SHP77 treated with DMSO at 0.1 percent for 48 hours (cell line): Measurements from ENCODE around the gene TCF25.
A peak's percentile ranks its signal among the peaks of the same experiment; 100 is the strongest.
"Not testable (repeated sequence)": the region's sequence is repeated elsewhere in the genome, so short reads cannot be mapped to it uniquely, and the experiment has no call there.

Experiments
- DNase-seq: peaks from one replicate; lab custom pipeline; 2025; lab: John Stamatoyannopoulos, UW

TCF25 gene, protein sequence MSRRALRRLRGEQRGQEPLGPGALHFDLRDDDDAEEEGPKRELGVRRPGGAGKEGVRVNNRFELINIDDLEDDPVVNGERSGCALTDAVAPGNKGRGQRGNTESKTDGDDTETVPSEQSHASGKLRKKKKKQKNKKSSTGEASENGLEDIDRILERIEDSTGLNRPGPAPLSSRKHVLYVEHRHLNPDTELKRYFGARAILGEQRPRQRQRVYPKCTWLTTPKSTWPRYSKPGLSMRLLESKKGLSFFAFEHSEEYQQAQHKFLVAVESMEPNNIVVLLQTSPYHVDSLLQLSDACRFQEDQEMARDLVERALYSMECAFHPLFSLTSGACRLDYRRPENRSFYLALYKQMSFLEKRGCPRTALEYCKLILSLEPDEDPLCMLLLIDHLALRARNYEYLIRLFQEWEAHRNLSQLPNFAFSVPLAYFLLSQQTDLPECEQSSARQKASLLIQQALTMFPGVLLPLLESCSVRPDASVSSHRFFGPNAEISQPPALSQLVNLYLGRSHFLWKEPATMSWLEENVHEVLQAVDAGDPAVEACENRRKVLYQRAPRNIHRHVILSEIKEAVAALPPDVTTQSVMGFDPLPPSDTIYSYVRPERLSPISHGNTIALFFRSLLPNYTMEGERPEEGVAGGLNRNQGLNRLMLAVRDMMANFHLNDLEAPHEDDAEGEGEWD

DNA sequence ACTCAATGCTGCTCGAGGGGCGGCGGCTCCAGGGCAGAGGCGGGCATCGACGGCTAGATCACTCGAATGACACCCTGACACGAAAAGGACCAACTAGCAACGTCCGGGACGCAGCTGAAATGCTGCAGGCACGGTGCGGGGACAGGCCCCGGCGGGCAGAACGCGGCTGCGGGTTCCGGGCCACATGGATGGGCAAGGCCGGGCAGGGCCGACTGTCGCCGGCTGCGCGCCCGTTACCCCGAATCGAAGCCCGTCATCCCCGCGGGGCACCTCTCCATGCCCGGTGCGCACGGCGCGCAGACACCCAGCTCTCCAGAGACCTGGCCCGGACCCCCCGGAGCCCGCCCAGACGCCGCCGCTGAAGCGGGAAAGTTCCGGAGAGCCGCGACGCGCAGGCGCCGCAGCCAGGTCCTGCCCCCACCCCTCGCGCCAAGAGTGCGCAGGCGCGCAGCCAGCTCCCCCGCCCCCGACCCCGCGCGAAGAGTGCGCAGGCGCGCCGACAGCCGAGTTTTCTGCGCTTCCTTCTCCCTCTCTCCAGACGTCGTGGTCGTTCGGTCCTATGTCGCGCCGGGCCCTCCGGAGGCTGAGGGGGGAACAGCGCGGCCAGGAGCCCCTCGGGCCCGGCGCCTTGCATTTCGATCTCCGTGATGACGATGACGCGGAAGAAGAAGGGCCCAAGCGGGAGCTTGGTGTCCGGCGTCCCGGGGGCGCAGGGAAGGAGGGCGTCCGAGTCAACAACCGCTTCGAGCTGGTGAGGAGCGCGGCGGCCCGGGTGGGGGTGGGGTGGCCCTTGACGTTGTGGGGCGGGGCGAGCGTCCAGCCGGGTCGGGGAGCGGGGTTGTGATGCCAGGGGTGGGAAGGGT is at the start of gene TCF25:
Gene TCF25, plus strand, starts transcription at position 484 of the 863 bp plus-strand sequence. Its CDS starts 76 bp downstream, at position 560.
- DNase-seq = peak; percentile 72

DNA sequence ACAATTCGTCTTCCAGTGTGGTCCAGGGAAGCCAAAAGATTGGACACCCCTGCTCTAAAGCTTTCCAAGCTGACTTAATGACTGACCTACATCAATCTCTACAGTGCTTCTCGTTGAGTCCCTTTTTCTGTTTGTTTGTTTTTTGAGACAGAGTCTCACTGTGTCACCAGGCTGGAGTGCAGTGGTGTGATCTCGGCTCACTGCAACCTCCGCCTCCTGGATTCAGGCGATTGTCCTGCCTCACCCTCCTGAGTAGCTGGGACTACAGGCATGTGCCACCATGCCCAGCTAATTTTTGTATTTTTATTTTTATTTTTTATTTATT is 49.6 kb upstream of the TCF25 start:
- DNase-seq = not testable (repeated sequence)

DNA sequence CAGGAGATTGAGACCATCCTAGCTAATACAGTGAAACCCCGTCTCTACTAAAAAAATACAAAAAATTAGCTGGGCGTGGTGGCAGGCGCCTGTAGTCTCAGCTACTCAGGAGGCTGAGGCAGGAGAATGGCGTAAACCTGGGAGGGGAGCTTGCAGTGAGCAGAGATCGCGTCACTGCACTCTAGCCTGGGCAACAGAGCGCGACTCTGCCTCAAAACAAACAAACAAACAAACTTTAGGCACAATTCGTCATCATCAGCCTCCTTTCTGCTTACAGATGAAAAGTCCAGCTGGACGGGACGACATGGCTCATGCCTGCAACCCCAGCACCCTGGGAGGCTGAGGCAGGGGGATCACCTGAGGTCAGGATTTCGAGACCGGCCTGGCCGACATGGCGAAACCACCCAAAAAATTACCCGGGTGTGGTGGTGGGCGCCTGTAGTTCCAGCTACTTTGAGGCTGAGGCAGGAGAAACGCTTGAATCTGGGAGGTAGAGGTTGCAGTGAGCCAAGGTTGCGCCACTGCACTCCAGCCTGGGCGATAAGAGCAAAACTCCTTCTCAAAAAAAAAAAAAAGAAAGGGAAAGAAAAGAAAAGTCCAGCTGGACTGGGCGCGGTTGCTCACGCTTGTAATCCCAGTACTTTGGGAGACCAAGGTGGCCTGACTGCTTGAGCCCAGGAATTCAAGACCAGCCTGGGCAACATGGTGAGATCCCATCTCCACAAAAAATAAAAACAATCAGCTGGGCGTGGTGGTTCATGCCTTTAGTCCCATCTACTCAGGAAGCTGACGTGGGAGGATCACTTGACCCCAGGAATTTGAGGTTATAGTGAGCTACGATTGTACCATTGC is 46.6 kb upstream of the TCF25 start:
- no peak for DNase-seq

DNA sequence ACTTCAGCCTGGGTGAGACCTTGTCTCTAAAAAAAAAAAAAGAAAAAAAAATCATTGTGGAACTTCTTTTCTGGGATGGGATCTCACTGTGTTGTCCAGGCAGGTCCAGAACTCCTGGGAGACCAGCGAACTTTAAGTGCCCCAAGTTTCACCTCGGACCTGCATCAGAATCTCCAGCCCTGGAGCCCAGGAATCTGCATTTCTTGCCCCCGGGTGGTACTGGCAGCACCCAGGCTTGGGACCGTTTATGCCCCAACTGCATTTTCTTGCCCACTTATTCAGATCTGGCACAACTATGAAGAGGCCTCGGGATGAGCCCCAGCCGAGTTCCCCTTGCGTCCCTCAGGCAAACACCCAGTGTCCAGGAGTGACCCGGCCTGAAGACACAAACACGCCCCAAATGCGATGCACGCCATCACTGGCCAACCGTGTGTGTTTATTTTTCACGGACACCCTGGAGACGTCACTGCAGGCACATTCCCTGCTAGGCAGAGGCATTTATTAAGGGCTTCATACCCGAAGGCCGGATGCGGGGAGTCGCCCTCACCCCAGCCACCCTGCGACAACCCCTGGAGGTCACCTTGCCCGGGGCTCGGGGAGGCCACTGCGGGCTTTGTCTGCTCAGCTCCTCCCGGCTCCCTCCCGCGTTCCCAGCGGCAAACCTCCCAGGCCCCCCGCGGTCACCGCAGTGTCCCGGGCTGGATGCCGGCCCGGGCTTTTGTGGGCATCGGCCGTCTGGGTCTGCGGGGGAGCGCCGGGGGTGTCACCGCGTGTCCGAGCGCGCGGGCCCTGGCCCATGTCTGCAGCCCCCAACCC is 45.8 kb upstream of the TCF25 start:
- DNase-seq = no peak

DNA sequence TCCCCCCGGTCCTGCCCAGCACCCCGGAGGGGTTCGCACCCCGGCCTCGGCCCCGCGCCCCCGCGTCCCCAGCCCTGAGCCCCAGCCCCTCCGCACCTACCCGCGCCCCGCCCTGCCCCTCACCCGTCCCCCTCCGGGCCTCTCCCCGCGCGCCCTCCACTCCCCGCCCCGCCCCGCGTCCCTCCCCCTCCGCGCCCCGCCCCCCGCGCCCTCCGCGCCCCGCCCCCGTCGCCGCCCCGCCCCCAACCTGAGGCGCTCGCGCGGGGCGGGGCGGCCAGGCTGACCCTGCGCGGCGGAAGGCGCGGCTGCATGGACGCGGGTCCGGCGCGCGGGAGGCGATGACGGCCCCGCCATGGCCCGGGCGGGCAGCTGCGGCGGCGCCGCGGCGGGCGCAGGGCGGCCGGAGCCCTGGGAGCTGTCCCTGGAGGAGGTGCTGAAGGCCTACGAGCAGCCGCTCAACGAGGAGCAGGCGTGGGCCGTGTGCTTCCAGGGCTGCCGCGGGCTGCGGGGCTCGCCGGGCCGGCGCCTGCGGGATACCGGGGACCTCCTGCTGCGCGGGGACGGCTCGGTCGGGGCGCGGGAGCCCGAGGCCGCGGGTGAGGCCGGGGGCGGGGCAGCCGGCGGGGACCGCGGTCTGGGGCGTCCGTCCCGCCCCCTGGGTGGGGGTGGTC is 45.1 kb upstream of the TCF25 start, which contains the start of gene SPIRE2:
Gene SPIRE2, plus strand, starts transcription at position 277 of the 671 bp plus-strand sequence. Its CDS starts 76 bp downstream, at position 353.
- no peak for DNase-seq

DNA sequence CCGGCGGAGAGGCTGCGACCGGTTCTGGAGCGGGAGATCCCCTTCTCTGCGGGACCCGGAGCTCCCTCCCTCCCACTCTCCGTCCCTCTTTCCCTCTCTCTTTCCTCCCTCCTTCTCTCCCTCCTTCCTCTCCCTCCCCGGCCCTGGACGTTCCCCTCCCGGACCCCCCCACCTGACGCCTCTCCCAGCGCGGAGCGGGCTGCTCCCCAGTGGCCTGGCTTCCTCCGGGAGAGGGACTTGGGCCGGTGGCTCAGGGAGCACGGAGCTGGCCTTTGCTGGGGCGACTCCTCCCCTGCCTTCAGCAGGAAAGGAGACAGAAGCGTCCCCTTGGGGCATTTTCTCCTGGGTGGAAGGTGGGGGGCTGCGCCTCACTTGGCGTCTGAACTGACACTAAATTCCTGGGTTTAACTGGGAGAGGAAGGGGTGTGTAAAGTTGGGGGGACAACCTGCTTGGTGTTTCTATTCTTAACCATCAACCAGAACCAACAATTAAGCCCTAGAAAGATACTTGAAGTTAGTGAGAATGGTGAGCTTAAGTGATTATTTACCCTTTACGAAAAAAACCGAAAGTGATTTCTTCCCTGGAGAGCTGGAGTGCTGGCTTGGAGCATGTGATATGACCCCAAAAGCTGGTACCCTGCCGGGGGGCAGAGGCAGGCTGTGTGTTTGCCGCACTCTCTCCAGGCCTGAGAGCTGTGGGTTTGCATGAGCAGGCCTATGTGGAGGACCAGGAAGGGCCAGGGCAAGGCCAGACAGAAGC is 44.3 kb upstream of the TCF25 start:
- DNase-seq = no peak

DNA sequence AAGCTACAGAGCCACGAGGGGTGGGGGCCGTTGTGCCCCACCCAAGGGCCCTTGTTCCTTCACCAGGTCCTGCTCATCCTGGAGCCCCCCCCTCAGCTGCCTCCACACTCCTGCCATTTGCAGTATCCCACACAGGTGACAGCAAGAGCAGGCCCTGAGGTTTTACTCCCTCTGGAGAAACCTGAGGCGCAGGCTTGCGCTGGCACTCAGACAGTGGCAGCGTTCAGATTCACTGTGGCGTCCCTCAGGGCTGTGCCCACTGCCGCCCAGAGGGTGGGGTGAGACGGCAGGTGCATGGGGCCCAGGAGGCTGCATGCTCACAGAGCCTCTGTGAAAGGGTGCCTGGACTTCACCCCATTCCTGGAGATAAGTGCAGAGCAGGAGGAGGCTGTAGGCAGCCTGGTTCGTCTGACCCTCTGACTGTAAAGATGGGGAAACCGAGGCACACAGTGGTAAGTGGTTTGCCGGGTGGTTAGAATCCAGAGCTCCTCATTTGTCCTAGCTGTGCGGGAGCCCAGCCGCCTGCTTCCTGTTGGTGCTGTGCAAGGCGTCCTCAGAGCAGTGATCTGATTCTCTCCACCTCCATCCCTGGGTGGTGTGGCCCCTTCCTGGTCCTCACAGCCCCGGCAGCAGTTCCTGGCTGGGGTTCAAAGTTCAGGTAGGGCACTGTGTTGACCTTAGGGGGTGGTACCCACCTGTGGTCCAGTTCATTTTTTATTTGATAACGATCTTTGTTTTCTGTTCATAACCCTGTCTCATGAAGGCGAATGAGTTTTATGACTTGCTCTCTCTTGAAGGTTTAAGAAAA is 43.6 kb upstream of the TCF25 start:
- no peak for DNase-seq

DNA sequence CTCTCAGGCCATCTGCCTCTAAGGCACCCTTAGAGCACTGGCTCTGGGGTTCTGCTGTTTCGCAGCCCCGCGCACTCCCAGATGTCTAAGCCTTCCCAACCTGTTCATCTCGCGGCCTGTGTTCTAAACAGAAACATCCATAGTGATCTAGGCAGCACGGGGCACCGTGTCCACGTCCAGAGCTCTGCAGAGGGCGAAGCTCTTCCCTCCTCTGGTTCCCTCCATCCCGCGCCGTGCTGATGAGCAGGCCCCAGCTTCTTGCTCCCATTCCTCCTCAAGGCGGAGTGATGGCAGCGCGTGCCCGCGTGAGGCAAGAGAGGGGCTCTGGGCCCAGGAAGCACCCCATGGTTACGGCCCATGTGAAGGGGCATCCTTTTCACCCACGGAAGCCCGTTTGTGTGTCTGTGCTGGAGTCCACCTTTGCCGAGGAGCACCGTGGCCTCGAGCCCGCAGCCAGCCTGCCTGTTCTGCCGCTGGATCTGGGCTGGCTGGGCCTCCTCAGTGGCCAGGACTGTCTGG is 41.5 kb upstream of the TCF25 start:
- DNase-seq = no peak

DNA sequence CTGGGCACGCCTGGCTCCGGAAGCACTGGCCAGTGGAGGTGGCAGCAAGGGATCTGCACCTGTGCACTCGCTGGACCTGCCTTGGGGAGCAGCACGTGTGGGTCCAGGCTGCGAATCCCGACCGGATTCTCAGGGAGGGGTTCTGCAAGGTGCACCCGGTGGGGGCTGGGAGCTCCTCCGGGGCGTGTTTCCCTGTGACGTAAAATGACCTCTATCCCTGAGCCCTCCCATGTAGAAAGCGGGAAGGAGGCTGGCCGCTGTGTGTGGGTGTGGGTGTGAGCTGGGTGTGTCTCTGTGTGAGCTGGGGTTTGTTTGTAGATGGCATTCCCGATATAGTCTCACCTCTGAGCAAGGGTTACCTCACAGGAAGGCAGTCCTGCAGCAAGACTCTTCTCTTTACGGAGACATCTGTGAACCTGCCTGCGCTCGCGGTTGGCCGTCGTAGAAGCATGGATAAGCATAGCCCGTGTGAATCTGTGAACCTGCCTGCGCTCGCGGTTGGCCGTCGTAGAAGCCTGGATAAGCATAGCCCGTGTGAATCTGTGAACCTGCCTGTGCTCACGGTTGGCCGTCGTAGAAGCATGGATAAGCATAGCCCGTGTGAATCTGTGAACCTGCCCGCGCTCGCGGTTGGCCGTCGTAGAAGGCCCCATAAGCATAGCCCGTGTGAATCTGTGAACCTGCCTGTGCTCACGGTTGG is 39.6 kb upstream of the TCF25 start:
- DNase-seq = not testable (repeated sequence)

DNA sequence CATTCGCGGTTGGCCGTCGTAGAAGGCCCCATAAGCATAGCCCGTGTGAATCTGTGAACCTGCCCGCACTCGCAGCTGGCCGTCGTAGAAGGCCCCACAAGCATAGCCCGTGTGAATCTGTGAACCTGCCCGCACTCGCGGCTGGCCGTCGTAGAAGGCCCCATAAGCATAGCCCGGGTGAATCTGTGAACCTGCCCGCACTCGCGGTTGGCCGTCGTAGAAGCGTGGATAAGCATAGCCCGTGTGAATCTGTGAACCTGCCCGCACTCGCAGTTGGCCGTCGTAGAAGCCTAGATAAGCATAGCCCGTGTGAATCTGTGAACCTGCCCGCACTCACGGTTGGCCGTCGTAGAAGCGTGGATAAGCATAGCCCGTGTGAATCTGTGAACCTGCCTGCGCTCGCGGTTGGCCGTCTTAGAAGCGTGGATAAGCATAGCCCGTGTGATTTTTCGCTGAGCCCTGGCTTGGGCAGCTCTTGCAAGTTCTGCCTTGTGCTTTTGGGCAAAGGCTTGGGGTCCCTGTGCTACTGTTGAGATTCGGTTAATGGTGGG is 38.5 kb upstream of the TCF25 start:
- DNase-seq = not testable (repeated sequence)

DNA sequence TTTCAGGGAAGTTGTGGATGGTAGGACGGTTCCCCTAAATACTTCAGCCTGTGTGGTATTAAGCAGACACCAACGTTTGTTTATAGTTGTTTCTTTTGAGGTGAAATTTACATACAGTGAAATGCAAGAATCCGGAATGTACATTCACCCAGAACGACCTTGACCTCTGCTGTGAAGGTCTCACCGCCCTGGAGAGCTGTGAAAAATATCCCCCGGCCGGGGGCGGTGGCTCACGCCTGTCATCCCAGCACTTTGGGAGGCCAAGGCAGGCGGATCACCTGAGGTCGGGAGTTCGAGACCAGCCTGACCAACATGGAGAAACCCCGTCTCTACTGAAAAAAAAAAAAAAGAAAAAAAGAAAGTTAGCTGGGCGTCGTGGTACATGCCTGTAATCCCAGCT is 36.9 kb upstream of the TCF25 start:
- DNase-seq = not testable (repeated sequence)

DNA sequence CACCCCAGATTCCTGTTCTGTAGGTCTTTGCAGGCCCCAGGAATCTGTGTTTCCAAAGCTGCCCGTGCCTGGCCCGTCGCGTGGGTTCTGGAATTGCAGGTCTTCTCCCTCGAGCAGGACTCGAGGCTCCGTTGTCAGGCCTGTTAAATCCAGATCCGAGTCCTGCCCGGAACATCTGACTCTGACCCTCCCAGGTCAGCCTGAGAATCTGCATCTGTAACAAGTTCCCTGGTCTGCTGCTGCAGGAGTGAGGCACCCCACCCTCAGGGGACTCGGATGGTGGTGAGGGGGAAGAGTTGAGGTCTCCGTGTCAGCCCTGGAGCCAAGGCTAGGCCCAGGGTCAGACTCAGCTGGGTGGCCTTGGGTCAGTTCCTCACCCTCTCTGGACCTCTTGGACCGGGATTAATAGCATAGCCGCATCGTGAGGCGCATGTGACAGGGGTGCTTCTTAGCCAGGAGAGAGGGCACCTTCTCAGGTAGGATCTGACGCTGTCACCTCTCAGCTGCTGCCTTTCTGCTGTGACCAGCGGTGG is 36.3 kb upstream of the TCF25 start:
- DNase-seq = no peak

DNA sequence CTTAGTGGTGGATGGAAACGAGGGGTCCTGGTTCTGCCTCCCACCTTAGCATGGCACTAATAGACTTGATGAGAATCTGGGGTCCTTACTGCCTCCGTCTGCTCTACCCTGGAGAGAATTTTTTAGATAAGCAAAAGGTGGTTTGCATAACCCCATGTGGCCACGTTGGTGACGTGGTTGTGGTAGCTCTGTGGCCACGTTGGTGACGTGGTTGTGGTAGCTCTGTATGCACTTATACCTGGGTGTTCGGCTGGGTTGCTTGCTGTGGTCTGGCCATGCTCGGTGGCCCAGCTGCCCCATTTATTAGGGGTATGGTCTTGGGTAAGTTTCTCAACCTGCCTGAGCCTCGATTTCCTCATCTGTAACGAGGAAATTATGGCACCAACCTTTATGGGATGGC is 32.1 kb upstream of the TCF25 start:
- DNase-seq = no peak

DNA sequence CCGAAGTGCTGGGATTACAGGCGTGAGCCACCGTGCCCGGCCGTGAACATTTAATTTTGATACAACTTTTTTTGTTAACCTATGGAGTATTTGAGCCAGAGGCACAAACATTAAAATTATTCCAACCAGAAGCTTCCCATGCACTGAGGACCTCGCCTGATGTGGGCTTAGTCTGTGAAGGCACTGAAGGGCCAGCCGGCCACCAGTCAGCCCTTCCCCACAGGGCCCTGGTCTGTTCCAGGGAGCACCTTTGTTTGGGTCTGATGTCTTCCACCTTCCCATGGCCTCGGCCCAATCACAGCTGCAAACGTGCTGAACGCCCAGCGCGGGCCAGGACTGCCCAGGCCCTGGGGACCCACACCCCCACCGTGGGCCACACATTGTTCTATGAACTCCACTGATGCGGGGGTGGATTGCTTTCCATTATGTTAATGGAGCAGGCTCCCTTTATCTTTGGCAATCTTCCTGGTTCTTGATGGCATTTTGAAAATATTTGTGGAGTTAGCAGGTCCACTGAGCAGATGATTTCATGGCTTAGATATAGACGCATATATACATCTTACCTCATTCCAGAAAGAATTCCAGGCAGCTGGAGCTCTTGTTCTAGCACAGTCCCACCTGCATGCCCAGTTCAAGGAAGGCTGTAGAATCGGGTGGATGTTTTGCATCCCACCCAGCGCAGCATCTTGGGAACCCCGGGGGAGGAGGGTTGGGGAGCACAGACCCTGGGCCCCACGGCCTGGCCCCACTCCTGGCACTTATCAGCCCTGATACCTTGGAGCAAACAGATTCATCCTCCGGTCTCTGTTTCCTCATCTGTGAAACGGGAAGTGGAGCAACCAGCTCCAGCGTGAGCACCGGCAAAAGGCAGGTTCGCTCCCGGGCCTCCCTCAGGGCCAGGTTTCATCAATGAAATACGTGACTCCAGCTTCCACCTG is 30.7 kb upstream of the TCF25 start:
- no peak for DNase-seq

DNA sequence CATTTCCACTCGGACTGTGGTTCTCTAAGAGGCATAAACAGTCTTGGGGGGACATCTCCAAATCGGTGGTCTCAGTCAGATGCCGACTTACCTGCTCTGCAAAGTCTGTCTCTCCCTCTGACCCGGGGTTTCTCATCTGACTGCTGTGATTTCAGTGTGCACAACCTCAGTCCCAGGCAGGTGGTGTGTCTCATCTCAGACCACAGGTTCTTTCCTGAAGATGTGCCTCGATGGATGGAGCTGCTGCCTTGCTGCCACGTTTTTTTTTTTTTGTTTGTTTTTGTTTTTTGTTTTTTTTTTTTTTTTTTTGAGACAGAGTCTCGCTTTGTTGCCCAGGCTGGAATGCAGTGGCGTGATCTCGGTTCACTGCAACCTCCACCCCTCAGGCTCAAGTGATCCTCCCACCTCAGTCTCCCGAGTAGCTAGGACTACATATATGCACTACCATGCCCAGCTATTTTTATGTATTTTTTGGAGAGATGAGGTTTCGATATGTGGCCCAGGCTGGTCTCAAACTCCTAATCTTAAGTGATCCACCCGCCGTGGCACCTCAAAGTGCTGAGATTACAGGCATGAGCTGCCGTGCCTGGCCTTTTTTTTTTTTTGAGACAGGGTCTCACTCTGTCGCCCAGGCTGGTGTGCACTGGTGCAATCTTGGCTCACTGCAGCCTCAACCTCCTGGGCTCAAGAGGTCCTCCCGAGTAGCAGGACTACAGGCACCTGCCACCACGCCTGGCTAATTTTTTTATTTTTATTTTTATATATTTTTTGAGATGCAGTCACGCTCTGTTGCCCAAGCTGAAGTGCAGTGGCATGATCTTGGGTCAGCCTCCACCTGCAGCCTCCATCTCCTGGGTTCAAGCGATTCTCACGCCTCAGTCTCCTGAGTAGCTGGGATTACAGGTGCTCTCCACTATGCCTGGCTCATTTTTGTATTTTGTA is 29.7 kb upstream of the TCF25 start:
- DNase-seq = no peak
